ENCODE data around the gene XPR1. TPM values are rescaled to one million over a fixed set of nuclear protein-coding genes. Genes with fewer than 3 reads are reported as not detected.
"Not testable (repeated sequence)": the region's sequence is repeated elsewhere in the genome, so short reads cannot be mapped to it uniquely, and the experiment has no call there.

Gene XPR1
- total RNA-seq, 2 experiments from 2014 or later: 17.6 to 21.9 TPM

DNA sequence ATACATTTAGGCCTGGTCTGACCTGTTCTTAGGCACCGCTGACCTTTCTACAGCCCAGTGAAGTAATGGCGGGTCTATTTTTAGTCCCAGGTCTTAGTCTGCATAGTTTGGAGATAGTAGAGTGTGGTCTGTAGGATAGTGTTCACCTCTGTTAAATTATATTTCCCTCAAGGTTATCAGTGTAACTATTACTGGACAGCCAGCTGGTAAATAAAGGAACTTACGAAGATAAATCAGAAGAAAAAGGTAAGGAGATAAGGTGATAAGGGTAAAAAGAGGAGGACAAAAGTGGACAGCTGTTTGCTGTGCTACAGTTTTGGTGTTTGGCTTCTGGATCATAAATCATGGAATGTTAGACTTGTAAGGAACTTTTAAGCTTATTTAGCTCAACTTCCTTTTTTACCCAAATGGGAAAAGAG is 8.7 kb downstream of the XPR1 start:
- ATAC-seq: no peak
- Mint-ChIP-seq H3K9me3 (ENCODE audit: low read depth) (no peaks in the 10 kb centered on the region), H3K4me3 (no peak overlapping the region), H3K27ac (no peak overlapping the region), H3K4me1 (peaks cover 10% of the 10 kb centered on the region), H3K27me3 (no peaks in the 10 kb centered on the region), H3K36me3 (peaks cover 9% of the 10 kb centered on the region)
- no peak for DNase-seq
- CTCF ChIA-PET: no interaction called here

- ATAC-seq (no peak), DNase-seq (no peak)
- peaks cover 21% of the 10 kb centered on the region for H3K4me1 Mint-ChIP-seq
- no peaks in the 10 kb centered on the region for H3K27me3 Mint-ChIP-seq
- CTCF ChIA-PET: no interaction called here
- no peak overlapping the region for H3K27ac Mint-ChIP-seq
- H3K36me3 Mint-ChIP-seq: peaks cover 7% of the 10 kb centered on the region
- H3K4me3 Mint-ChIP-seq: no peak overlapping the region
- H3K9me3 Mint-ChIP-seq (ENCODE audit: low read depth): no peaks in the 10 kb centered on the region
Measured at GRCh38 chr1:180641662-180642061, 9.8 kb downstream of the XPR1 start.

DNA sequence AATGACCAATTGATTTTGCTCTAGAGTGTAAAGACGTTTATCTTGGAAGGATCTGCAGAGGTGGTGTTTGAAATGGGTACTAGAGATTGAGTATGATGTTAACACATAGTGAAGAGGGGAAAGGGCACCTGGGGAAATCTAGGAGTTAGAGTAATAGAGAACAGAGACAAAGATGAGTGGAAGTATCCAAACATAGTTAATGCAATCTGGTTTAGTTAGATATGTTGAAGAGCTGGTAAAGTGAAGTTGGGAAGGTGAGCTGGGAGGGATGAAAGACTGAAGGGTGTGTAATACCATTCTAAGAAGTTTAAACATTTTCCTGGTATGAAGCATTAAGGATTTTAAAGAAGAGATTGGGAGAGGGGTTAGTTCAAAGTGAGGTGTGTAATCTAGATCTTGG is 11.0 kb downstream of the XPR1 start:
- no peak for ATAC-seq
- DNase-seq: no peak
- CTCF ChIA-PET: no interaction called here
- H3K27me3 Mint-ChIP-seq: no peaks in the 10 kb centered on the region
- H3K36me3 Mint-ChIP-seq: peaks cover 7% of the 10 kb centered on the region
- no peak overlapping the region for H3K4me3 Mint-ChIP-seq
- H3K9me3 Mint-ChIP-seq (ENCODE audit: low read depth): no peaks in the 10 kb centered on the region
- H3K4me1 Mint-ChIP-seq: peaks cover 28% of the 10 kb centered on the region
- no peak overlapping the region for H3K27ac Mint-ChIP-seq

DNA sequence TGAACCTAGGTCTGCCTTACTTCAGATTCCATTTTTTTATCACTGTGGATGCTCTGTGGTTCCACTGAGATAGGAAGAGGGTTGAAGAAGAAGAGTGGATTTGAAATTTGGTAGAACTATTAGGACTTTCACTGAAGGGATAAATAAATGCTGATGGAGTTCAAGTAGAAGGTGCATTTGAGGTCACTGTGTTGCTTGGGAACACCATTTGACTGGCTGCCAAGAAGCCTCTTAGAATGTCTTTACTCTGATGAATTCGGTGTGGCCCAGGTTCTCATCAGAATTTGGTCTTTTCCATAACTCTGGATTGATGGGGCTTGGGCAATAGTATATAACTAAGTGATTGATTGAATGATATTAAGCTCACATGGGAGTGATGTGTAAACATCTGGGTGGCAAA is 11.9 kb downstream of the XPR1 start:
- ATAC-seq: no peak
- Mint-ChIP-seq H3K4me1 (peaks cover 27% of the 10 kb centered on the region), H3K4me3 (no peak overlapping the region), H3K27ac (no peak overlapping the region), H3K9me3 (ENCODE audit: low read depth) (no peaks in the 10 kb centered on the region), H3K36me3 (peaks cover 7% of the 10 kb centered on the region), H3K27me3 (no peaks in the 10 kb centered on the region)
- CTCF ChIA-PET: no interaction called here
- no peak for DNase-seq

DNA sequence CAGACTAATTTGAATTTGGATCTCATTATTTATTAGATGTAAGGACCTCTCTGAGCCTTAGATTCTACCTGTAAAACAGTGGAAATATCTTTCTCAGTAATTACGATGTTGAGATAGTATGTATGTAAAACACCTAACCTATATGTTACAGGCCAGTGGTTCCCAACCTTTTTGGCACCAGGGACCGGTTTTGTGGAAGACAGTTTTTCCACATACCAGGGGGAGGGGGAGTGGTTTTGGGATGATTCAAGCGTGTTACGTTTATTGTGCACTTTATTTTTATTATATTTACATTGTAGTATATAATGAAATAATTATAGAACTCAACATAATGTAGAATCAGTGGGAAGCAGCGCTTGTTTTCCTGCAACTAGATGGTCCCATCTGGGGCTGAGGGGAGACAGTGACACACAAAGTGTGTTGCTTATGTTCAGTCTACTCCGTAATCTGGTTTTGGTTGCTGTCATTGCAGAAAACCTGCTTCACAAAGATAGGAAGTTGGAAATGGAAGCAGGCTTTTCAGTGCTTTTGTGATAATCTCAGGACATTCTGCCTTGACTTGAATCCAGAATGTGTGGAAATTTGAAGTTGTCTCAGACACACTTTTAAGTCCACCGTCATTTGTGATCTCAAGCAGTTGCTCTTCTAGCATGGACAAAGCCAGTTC is 12.8 kb downstream of the XPR1 start:
- ATAC-seq (no peak), DNase-seq (no peak)
- Mint-ChIP-seq H3K4me1 (peaks cover 28% of the 10 kb centered on the region), H3K27me3 (no peaks in the 10 kb centered on the region), H3K4me3 (no peak overlapping the region), H3K36me3 (peaks cover 10% of the 10 kb centered on the region), H3K27ac (no peak overlapping the region), H3K9me3 (ENCODE audit: low read depth) (no peaks in the 10 kb centered on the region)
- CTCF ChIA-PET: no interaction called here

DNA sequence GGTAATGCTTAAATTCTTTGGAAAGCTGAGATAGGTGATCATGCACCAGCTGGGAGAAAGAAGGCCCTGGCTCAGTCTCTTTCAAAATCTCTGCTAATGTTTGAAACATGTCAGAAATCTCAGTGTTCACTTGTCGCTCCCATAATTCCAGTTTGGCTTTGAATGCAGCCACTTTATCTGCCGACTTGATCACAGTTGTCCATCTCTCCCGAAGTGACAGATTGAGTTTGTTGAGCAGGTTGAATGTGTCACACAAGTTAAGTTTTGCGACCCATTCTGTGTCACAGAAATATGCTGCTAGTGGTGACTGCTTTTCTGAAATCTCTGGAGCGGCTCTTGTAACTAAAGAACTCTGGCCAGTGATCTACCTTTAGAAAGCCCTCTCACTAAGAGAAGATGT is 13.4 kb downstream of the XPR1 start:
- DNase-seq; H3K27me3 Mint-ChIP-seq; H3K27ac Mint-ChIP-seq; CTCF ChIA-PET; ATAC-seq; H3K9me3 Mint-ChIP-seq (ENCODE audit: low read depth); H3K4me3 Mint-ChIP-seq: not testable (repeated sequence)
- peaks cover 28% of the 10 kb centered on the region for H3K4me1 Mint-ChIP-seq
- H3K36me3 Mint-ChIP-seq: peaks cover 11% of the 10 kb centered on the region

- H3K4me1 Mint-ChIP-seq: peaks cover 28% of the 10 kb centered on the region
- H3K27ac Mint-ChIP-seq: peak overlapping the region; percentile 50
- CTCF ChIA-PET: interaction anchor here (1.2 to 1.5 kb wide), 2 partner anchors 14 to 216 kb away, joined by 4 to 6 read pairs; partner anchors contain the start of gene XPR1
- no peaks in the 10 kb centered on the region for H3K27me3 Mint-ChIP-seq
- H3K4me3 Mint-ChIP-seq: no peak overlapping the region
- H3K36me3 Mint-ChIP-seq: peaks cover 11% of the 10 kb centered on the region
- ATAC-seq (peak; percentile 39), DNase-seq (no peak)
- no peaks in the 10 kb centered on the region for H3K9me3 Mint-ChIP-seq (ENCODE audit: low read depth)
Measured at GRCh38 chr1:180646093-180646492, 14.3 kb downstream of the XPR1 start.

GRCh38 chr1:180646547-180646946 is 14.7 kb downstream of the XPR1 start:
- CTCF ChIA-PET: interaction anchor here (0.6 to 1.5 kb wide), 3 partner anchors 15 to 216 kb away, joined by 3 to 6 read pairs (median 4); partner anchors contain the start of gene XPR1
- Mint-ChIP-seq H3K27me3 (no peaks in the 10 kb centered on the region), H3K36me3 (peaks cover 13% of the 10 kb centered on the region), H3K4me3 (no peak overlapping the region), H3K27ac (peak overlapping the region; percentile 50), H3K9me3 (ENCODE audit: low read depth) (no peaks in the 10 kb centered on the region), H3K4me1 (peaks cover 28% of the 10 kb centered on the region)
- DNase-seq (peak; percentile 47), ATAC-seq (peak; percentile 57)

GRCh38 chr1:180652792-180653191 is 21.0 kb downstream of the XPR1 start:
- Mint-ChIP-seq H3K9me3 (ENCODE audit: low read depth) (peaks cover 6% of the 10 kb centered on the region), H3K4me3 (no peak overlapping the region), H3K4me1 (peaks cover 1% of the 10 kb centered on the region), H3K27me3 (no peaks in the 10 kb centered on the region), H3K36me3 (peaks cover 19% of the 10 kb centered on the region), H3K27ac (no peak overlapping the region)
- CTCF ChIA-PET: no interaction called here
- no peak for ATAC-seq
- no peak for DNase-seq

DNA sequence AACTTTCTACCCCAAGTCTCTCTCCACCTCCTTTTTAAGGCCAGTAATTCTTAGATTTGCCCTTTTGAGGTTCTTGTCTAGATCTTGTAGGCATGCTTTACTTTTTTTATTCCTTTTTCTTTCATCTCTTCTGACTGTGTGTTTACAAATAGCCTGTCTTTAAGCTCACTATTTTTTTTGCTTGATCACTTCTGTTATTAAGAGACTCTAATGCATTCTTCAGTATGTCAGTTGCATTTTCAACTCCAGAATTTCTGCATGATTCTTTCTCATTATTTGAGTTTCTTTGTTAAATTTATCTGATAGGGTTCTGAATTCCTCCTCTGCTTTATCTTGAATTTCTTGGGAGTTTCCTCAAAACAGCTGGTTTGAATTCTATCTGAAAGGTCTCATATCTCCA is 30.9 kb downstream of the XPR1 start:
- H3K9me3 Mint-ChIP-seq (ENCODE audit: low read depth): peaks cover 36% of the 10 kb centered on the region
- no peak overlapping the region for H3K4me3 Mint-ChIP-seq
- no peaks in the 10 kb centered on the region for H3K27me3 Mint-ChIP-seq
- DNase-seq (no peak), ATAC-seq (no peak)
- no peaks in the 10 kb centered on the region for H3K4me1 Mint-ChIP-seq
- peaks cover 60% of the 10 kb centered on the region for H3K36me3 Mint-ChIP-seq
- CTCF ChIA-PET: no interaction called here
- no peak overlapping the region for H3K27ac Mint-ChIP-seq

DNA sequence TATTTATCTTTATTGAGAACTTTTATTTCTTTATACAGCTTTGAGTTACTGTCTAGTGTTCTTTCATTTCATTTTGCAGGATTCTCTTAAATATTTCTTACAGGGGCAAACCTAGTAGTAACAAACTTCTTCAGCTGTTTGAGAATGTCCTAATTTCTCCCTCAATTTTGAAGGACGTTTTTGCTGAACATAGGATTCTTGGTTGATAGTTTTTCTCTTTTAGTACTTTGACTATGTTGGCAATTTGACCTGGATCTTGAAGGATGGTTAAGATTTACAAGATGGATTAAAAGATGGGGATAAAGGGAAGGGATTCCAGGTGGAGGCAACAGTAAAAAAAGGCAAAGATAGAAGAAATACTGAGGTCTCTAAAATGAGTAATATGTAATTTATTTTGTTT is 38.9 kb downstream of the XPR1 start:
- H3K9me3 Mint-ChIP-seq (ENCODE audit: low read depth): peaks cover 22% of the 10 kb centered on the region
- CTCF ChIA-PET: no interaction called here
- ATAC-seq (no peak), DNase-seq (no peak)
- H3K36me3 Mint-ChIP-seq: peaks cover 52% of the 10 kb centered on the region
- no peak overlapping the region for H3K27ac Mint-ChIP-seq
- H3K27me3 Mint-ChIP-seq: no peaks in the 10 kb centered on the region
- peaks cover 7% of the 10 kb centered on the region for H3K4me1 Mint-ChIP-seq
- no peak overlapping the region for H3K4me3 Mint-ChIP-seq

DNA sequence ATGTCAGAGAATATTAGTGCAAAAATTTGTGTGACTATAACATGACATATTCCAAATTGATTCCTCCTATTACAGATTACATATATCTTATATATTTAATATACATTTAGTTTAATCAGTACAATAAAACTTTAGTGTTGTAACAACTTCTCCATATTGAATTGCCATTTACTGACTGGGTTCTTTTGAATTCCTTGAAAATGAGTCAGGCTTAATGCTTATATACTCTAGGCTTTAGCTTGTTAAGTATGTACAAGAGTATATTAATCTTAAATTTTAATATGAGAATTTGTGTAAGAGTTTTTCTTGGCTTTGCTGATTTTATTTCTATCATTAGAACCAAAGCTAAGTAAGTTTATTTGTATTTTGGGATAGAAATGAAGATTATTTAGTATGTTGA is 40.3 kb downstream of the XPR1 start:
- H3K27ac Mint-ChIP-seq: no peak overlapping the region
- peaks cover 7% of the 10 kb centered on the region for H3K4me1 Mint-ChIP-seq
- DNase-seq: no peak
- no peak overlapping the region for H3K4me3 Mint-ChIP-seq
- H3K9me3 Mint-ChIP-seq (ENCODE audit: low read depth): peaks cover 20% of the 10 kb centered on the region
- CTCF ChIA-PET: no interaction called here
- H3K36me3 Mint-ChIP-seq: peaks cover 46% of the 10 kb centered on the region
- no peaks in the 10 kb centered on the region for H3K27me3 Mint-ChIP-seq
- no peak for ATAC-seq

DNA sequence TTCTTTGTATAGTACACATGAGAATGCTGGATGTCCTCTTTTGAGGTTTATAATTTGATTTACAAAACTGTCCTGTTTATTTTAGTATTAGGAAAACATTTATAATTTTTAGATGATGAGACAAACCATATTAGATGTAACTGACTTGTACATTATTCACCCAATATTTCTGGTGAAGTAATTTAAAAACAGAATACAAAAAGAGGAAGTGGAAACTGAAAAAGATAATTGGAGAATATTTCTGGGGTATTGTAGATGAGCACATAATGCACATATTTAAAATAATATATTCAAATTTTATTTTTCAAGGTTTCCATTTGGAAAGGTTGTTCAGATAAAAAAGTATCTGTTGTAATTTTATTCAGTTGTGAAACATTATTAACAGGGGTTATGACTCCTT is 40.7 kb downstream of the XPR1 start:
- Mint-ChIP-seq H3K36me3 (peaks cover 42% of the 10 kb centered on the region), H3K9me3 (ENCODE audit: low read depth) (peaks cover 18% of the 10 kb centered on the region), H3K27ac (no peak overlapping the region), H3K27me3 (no peaks in the 10 kb centered on the region), H3K4me1 (peaks cover 7% of the 10 kb centered on the region), H3K4me3 (no peak overlapping the region)
- CTCF ChIA-PET: no interaction called here
- DNase-seq (no peak), ATAC-seq (no peak)

DNA sequence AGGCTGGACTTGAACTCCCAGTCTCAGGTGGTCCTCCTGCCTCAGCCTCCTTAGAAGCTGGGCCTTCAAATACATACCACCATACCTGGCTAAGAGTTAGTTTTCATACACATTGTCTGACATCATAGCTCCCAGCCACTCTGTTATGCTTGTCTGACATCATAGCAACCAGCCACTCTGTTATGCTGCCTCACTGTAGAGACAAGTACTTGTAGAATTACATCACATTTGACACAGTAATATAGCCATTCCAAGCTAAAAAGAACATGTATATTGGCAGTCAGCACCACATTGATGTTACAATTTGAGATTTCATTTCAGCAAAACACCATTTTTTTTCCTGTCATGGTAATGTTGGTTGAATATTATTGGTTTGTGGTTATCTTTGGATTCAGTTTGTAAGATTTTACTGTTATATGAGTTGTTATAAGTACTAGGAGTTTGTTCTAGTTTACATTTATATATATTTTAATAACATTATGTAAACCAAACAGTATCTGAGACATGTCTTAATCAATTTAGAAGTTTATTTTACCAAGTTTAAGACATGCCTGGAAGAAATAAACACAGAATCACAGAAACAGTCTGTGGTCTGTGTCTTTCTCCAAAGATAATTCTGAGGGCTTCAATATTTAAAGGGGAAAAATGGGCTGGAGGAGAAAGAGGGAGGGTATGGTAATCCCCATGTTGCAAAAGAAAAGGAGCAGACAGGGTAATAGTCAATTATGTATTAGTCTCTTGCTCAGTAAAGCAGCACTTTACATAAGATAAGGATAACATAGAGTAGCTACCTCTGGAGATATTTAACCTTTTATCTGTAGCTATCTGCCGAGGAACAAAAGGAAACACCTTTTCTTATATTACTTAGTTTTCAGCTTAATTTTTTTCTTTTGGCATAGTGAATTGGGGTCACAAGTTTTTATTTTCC is 43.0 kb downstream of the XPR1 start:
- H3K27ac Mint-ChIP-seq: no peak overlapping the region
- H3K4me1 Mint-ChIP-seq: peaks cover 5% of the 10 kb centered on the region
- CTCF ChIA-PET: no interaction called here
- DNase-seq (no peak), ATAC-seq (no peak)
- H3K9me3 Mint-ChIP-seq (ENCODE audit: low read depth): peaks cover 17% of the 10 kb centered on the region
- no peaks in the 10 kb centered on the region for H3K27me3 Mint-ChIP-seq
- H3K4me3 Mint-ChIP-seq: no peak overlapping the region
- H3K36me3 Mint-ChIP-seq: peaks cover 35% of the 10 kb centered on the region
